T1000 (cell line): ENCODE data around the gene SPATA12.

Source experiments
- DNase-seq: peaks from one replicate; lab custom pipeline; 2025; ENCODE audit warnings: mixed read lengths; lab: John Stamatoyannopoulos, UW

SPATA12 gene

GRCh38 chr3:57116501-57116900, 56.0 kb downstream of the SPATA12 start:
- DNase-seq: no peak

DNA sequence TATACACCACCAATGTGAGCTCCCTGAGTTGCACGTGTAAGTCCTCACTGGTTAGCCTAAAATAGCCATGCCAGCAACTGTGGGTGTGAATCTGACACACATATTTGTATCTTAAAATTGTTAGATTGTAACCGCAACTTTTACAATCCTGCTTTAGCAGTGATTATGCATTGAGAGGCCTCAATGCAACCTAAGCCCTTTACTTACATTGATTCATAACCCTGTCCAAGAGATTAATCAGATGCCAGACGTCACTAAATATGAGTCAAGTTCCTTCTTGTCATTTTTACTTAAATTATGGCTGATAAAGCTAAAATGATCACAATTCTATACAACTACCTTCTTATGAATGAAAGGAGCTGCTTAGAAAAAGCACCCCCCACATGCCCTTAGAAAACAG, 57.8 kb downstream of the SPATA12 start:
- DNase-seq: no peak

DNA sequence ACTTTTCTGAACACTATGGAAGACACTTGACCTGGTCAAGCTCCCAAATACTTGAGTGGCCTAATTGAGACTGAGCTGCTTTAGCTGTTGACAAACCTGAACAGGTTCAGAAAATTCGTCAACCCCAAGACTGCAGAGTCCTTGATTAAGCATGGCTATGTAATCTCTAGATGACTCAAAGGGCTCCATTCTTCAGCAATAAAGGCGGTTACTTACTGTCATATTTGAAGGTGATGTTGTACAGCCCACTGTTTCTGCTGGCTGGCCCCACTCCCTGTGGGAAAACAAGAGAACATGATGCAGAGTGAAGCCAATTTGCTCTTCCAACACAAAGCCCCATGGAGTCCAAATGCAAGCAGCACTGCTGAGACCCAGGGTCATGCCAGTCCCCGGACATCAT, 59.6 kb downstream of the SPATA12 start:
- DNase-seq: no peak

GRCh38 chr3:57120451-57121174, 60.1 kb downstream of the SPATA12 start:
- no peak for DNase-seq
